Panc1 (cell line): ENCODE results near the gene RER1. TPM values are rescaled to one million over a fixed set of nuclear protein-coding genes. Genes with fewer than 3 reads are reported as not detected.
A peak's percentile ranks its signal among the peaks of the same experiment; 100 is the strongest.

Experiments
- ATAC-seq: fragments of 200-7000 bp; cut with Tn5 transposase; 2 replicates; pipeline ENCODE4 v1.9.1; 2020; ENCODE audit warnings: mild to moderate bottlenecking, moderate library complexity
- BruUV-seq: library from RNA; stranded (reverse); fragments of 400-500 nt; replicated peaks from 2 replicates; lab custom pipeline; 2021; lab: Mats Ljungman, UMichigan
- CTCF ChIA-PET: fragments of 300-600 bp; sonication (Branson Sonifier 250); formaldehyde crosslinking; loops from one replicate; lab custom pipeline; 2022; ENCODE audit warnings: antibody characterized with exemption; lab: Charles Lee
- POLR2A ChIA-PET: fragments of 300-600 bp; sonication (Branson Sonifier 250); formaldehyde crosslinking; loops from one replicate; lab custom pipeline; 2022; ENCODE audit warnings: antibody characterized with exemption; lab: Charles Lee
- DNase-seq: peaks from one replicate; pipeline ENCODE4 v3.0.0-alpha.2; 2010; ENCODE audit warnings: low read depth, low spot score
- H3K27ac ChIP-seq: 2 replicates; pipeline ENCODE4 v1.5.1; 2011; ENCODE audit warnings: mild to moderate bottlenecking, low read length, inconsistent platforms
- H3K27me3 ChIP-seq: fragments of 200-500 bp; sonication (Bioruptor generic); 2 replicates; pipeline ENCODE4 v1.6.0; 2014; ENCODE audit warnings: low read length, inconsistent platforms; ENCODE audit not compliant: control insufficient read depth, insufficient read depth
- H3K36me3 ChIP-seq: fragments of 200-500 bp; sonication (Bioruptor generic); 2 replicates; pipeline ENCODE4 v1.5.1; 2014; ENCODE audit warnings: inconsistent platforms, mild to moderate bottlenecking, low read length, moderate library complexity; ENCODE audit not compliant: control insufficient read depth, insufficient read depth
- H3K4me1 ChIP-seq: 2 replicates; pipeline ENCODE4 v1.5.1; 2011; ENCODE audit warnings: inconsistent platforms, mild to moderate bottlenecking, low read length, moderate library complexity; ENCODE audit not compliant: control insufficient read depth, insufficient read depth
- H3K4me3 ChIP-seq, 2 experiments: 2 replicates each; pipeline ENCODE4 v1.5.1; 2011 to 2012; ENCODE audit warnings: low read depth in 2 of 2, low read length in 2 of 2, mild to moderate bottlenecking in 2 of 2, inconsistent platforms in 1 of 2, moderate library complexity in 1 of 2
- H3K9me3 ChIP-seq: fragments of 200-500 bp; sonication (Bioruptor generic); 2 replicates; pipeline ENCODE4 v1.5.1; 2014; ENCODE audit warnings: low read depth, mild to moderate bottlenecking, inconsistent platforms, low read length, moderate library complexity; ENCODE audit not compliant: control insufficient read depth, insufficient read depth
- POLR2AphosphoS5 ChIP-seq: IDR thresholded peaks from 2 replicates; pipeline ENCODE4 v1.6.1; 2012; ENCODE audit warnings: mild to moderate bottlenecking, low read depth, low read length, moderate library complexity
- SIN3A ChIP-seq: IDR thresholded peaks from 2 replicates; pipeline ENCODE4 v1.6.1; 2012; ENCODE audit warnings: low read depth, mild to moderate bottlenecking, low read length, moderate library complexity, borderline replicate concordance; ENCODE audit not compliant: insufficient read depth
- TCF7L2 ChIP-seq: IDR thresholded peaks from 2 replicates; pipeline ENCODE4 v1.6.1; 2011; ENCODE audit warnings: mild to moderate bottlenecking, low read depth, low read length, inconsistent platforms
- in situ Hi-C: cut with HindIII; loops from 2 replicates; pipeline ENCODE4 v1.10.0; 2016; ENCODE audit warnings: low sequenced_read_pairs, low pct_unique_long_range_greater_than_20kb
- intact Hi-C: fragments of 100-400 bp; cut with micrococcal nuclease; formaldehyde crosslinking; loops from one replicate; pipeline ENCODE4 v1.10.0; 2022; ENCODE audit not compliant: unreplicated experiment
- total RNA-seq: library from RNA; stranded (reverse); gene quantifications from one replicate; pipeline ENCODE4 v1.2.1, GENCODE V29; 2021; ENCODE audit not compliant: unreplicated experiment
- TF ChIP-seq, protein P1 (sequence below): fragments of 450-650 bp; IDR thresholded peaks from 2 replicates; pipeline ENCODE4 v1.5.1; 2017; ENCODE audit warnings: mild to moderate bottlenecking
- TF ChIP-seq, protein P2 (sequence below), 2 experiments: IDR thresholded peaks; 2 replicates each; pipeline ENCODE4 v1.6.1; 2011 to 2012; ENCODE audit warnings: low read depth in 2 of 2, control low read depth in 1 of 2, low read length in 1 of 2, mild to moderate bottlenecking in 1 of 2, moderate library complexity in 1 of 2; ENCODE audit not compliant: insufficient read depth in 1 of 2

RER1 gene
- total RNA-seq, 1 experiment from 2014 or later: 235 TPM

DNA sequence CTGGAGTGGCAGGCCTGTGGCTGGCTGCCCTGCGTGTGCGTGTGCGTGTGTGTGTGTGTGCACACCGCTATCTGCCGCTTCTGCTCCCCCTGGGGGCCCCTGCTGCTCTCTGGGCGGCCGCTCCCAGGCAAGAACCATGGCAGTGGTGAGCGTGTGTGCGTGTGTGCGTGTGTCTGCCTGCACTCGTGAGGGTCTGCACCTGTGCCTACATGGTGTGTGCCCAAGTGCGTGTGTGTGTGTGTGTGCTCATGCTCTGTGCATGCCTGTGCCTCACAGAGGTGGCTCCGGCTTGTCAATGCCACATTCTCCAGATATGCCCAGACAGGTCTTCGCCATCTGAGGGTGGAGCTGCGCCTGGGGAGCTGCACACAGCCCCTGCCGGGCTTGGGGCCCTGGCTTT, 39.5 kb downstream of the RER1 start:
- in situ Hi-C loops (no loop called here), intact Hi-C loops (no loop called here)
- Histone ChIP-seq H3K9me3 (no peaks in the 10 kb centered on the region), H3K27ac (no peak overlapping the region), H3K4me1 (peaks cover 3% of the 10 kb centered on the region; the same call in 1 of the 2 replicates), H3K36me3 (no peaks in the 10 kb centered on the region), H3K27me3 (no peaks in the 10 kb centered on the region), H3K4me3 (no peak overlapping the region)
- DNase-seq: no peak
- ATAC-seq: no peak
- POLR2A ChIA-PET: no interaction called here
- no TSS peak for BruUV-seq
- no peak for TF ChIP-seq TCF7L2
- TF ChIP-seq, protein P1, sequence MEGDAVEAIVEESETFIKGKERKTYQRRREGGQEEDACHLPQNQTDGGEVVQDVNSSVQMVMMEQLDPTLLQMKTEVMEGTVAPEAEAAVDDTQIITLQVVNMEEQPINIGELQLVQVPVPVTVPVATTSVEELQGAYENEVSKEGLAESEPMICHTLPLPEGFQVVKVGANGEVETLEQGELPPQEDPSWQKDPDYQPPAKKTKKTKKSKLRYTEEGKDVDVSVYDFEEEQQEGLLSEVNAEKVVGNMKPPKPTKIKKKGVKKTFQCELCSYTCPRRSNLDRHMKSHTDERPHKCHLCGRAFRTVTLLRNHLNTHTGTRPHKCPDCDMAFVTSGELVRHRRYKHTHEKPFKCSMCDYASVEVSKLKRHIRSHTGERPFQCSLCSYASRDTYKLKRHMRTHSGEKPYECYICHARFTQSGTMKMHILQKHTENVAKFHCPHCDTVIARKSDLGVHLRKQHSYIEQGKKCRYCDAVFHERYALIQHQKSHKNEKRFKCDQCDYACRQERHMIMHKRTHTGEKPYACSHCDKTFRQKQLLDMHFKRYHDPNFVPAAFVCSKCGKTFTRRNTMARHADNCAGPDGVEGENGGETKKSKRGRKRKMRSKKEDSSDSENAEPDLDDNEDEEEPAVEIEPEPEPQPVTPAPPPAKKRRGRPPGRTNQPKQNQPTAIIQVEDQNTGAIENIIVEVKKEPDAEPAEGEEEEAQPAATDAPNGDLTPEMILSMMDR: no peak
- no peak for TF ChIP-seq SIN3A
- no peak for TF ChIP-seq POLR2AphosphoS5
- TF ChIP-seq, protein P2, sequence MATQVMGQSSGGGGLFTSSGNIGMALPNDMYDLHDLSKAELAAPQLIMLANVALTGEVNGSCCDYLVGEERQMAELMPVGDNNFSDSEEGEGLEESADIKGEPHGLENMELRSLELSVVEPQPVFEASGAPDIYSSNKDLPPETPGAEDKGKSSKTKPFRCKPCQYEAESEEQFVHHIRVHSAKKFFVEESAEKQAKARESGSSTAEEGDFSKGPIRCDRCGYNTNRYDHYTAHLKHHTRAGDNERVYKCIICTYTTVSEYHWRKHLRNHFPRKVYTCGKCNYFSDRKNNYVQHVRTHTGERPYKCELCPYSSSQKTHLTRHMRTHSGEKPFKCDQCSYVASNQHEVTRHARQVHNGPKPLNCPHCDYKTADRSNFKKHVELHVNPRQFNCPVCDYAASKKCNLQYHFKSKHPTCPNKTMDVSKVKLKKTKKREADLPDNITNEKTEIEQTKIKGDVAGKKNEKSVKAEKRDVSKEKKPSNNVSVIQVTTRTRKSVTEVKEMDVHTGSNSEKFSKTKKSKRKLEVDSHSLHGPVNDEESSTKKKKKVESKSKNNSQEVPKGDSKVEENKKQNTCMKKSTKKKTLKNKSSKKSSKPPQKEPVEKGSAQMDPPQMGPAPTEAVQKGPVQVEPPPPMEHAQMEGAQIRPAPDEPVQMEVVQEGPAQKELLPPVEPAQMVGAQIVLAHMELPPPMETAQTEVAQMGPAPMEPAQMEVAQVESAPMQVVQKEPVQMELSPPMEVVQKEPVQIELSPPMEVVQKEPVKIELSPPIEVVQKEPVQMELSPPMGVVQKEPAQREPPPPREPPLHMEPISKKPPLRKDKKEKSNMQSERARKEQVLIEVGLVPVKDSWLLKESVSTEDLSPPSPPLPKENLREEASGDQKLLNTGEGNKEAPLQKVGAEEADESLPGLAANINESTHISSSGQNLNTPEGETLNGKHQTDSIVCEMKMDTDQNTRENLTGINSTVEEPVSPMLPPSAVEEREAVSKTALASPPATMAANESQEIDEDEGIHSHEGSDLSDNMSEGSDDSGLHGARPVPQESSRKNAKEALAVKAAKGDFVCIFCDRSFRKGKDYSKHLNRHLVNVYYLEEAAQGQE (IDR thresholded peaks at IDR 0.05; ENCODE audit: insufficient read depth in 1 of 2, low read depth in 2 of 2, low read length in 1 of 2): no peak
- CTCF ChIA-PET: interaction anchor here (0.6 to 1.2 kb wide), 4 partner anchors 50 to 235 kb away, joined by 3 to 4 read pairs (median 3); no protein-coding TSS in a partner anchor

DNA sequence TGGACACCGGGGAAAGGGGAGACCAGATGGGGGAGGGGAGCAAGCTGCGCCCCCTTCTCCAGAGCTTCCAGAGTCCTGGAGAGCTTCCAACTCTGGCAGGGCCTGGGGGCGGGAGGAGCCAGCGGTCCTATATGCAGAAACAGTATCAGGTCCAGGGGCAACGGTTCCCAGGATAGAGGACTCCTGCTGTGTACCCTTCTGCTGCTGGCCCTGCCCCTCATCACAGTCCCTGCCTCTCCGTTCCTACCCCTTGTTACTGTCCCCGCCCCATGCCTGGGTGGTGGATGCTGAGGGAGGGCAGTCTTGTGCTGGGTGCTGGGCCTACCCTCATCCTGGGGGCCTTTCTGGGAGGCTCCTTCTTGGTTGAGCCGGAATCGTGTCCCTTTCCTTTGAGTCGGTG, 39.9 kb downstream of the RER1 start:
- H3K9me3 ChIP-seq: no peaks in the 10 kb centered on the region
- no peak for DNase-seq
- POLR2A ChIA-PET: no interaction called here
- CTCF ChIA-PET: interaction anchor here (0.6 to 1.2 kb wide), 4 partner anchors 49 to 236 kb away, joined by 3 to 4 read pairs (median 3); no protein-coding TSS in a partner anchor
- TF ChIP-seq SIN3A (no peak), TCF7L2 (no peak), POLR2AphosphoS5 (no peak)
- TF ChIP-seq, protein P2 (IDR thresholded peaks at IDR 0.05; ENCODE audit: insufficient read depth in 1 of 2, low read depth in 2 of 2, low read length in 1 of 2): no peak
- TF ChIP-seq, protein P1: no peak
- no peak overlapping the region for H3K4me3 ChIP-seq
- ATAC-seq: peak; percentile 37; the same call in 1 of the 2 replicates
- in situ Hi-C loops (no loop called here), intact Hi-C loops (no loop called here)
- no peaks in the 10 kb centered on the region for H3K27me3 ChIP-seq
- H3K27ac ChIP-seq: no peak overlapping the region
- H3K36me3 ChIP-seq: no peaks in the 10 kb centered on the region
- peaks cover 3% of the 10 kb centered on the region; the same call in 1 of the 2 replicates for H3K4me1 ChIP-seq
- no TSS peak for BruUV-seq
